ENCODE measurements around the gene NLRP6.

The NLRP6 gene

GRCh38 chr11:293271-293851, 15.2 kb downstream of the NLRP6 start:
- no peak for DNase-seq (ENCODE audit: low read depth in 2 of 2)

- no peak for DNase-seq (ENCODE audit: low read depth in 2 of 2)
These were observed 15.8 kb downstream of the NLRP6 start for GRCh38 chr11:293852-294661.

- DNase-seq (ENCODE audit: low read depth in 2 of 2), result no peak
These were observed 16.6 kb downstream of the NLRP6 start for GRCh38 chr11:294780-295179.

- no peak for DNase-seq (ENCODE audit: low read depth in 2 of 2)
These were observed 17.4 kb downstream of the NLRP6 start for GRCh38 chr11:295351-296170.

DNA sequence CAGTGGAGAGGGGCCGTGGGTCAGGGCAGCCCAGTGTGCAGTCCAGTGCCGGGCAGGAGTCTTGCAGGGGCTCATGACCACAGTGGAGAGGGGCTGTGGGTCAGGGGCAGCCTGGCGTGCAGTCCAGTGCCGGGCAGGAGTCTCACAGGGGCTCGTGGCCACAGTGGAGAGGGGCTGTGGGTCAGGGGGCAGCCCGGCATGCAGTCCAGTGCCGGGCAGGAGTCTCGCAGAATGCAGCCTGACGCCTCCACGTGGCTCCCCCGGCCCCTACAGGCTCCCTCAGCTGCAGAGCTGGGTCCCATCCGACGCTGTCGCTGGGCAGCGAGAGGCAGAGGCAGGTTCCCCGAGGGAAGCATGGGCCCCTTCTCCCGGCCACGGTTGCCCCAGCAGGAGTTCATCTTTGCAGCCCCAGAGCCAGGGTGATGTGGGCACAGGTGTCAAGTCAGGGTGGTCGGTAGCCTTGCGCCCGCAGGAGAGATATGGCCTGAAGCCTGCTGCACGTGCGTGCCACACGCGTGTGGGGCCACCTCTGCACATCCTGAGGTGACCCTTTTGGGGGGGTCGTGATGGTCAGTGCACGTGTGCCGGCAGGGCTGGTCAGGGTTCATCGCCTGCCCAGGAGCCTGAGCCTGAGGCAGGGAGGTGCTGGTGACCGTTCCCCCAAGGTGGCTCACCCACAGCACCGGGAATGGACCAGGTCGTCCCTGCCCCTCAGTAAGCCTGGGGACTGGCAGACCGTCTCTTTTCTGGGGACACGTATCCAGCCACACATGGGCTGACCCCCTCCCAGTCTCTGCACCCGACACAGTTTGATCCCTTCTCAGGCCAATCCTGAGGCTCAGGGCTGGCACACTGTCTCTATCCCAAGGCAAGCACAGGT, 18.2 kb downstream of the NLRP6 start:
- no peak for DNase-seq (ENCODE audit: low read depth in 2 of 2)

- DNase-seq (ENCODE audit: low read depth in 2 of 2), result no peak
These were observed 18.9 kb downstream of the NLRP6 start for GRCh38 chr11:297051-297585.

GRCh38 chr11:297586-298405, 19.6 kb downstream of the NLRP6 start:
- DNase-seq (ENCODE audit: low read depth in 2 of 2), result no peak

- DNase-seq (ENCODE audit: low read depth in 2 of 2), result no peak
These were observed 20.3 kb downstream of the NLRP6 start for GRCh38 chr11:298406-299065.

GRCh38 chr11:299081-299891, 21.1 kb downstream of the NLRP6 start, which contains the start of gene IFITM5:
Gene IFITM5, minus strand, starts transcription at chr11:299526. Its CDS starts 36 bp downstream, at chr11:299490.
- no peak for DNase-seq (ENCODE audit: low read depth in 2 of 2)

GRCh38 chr11:299951-300735, 21.9 kb downstream of the NLRP6 start:
- no peak for DNase-seq (ENCODE audit: low read depth in 2 of 2)

- DNase-seq (ENCODE audit: low read depth in 2 of 2), result no peak
These were observed 25.2 kb downstream of the NLRP6 start for GRCh38 chr11:303363-303762.

DNA sequence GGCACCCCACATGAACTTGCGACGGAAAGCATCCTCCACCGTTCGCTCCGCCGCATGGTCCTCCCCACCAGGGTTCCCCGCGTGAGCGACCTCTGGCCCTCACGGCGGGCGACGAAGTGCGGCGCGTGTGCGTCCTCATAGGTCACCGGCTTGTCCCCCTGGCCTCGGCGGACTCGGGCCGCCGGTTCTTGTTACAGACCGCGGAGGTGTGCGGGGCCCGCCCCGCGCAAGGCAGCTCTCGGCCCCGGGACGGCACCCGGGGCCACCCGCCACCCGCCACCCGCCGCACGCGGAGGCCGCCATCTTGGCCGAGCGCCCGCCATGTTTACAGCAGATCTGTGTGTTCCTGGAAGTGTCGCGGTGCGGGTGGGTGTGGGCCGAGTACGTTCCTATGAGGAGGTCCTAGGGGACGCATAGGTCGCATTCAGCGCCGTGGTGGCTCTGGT, 25.9 kb downstream of the NLRP6 start:
- no peak for DNase-seq (ENCODE audit: low read depth in 2 of 2)

DNA sequence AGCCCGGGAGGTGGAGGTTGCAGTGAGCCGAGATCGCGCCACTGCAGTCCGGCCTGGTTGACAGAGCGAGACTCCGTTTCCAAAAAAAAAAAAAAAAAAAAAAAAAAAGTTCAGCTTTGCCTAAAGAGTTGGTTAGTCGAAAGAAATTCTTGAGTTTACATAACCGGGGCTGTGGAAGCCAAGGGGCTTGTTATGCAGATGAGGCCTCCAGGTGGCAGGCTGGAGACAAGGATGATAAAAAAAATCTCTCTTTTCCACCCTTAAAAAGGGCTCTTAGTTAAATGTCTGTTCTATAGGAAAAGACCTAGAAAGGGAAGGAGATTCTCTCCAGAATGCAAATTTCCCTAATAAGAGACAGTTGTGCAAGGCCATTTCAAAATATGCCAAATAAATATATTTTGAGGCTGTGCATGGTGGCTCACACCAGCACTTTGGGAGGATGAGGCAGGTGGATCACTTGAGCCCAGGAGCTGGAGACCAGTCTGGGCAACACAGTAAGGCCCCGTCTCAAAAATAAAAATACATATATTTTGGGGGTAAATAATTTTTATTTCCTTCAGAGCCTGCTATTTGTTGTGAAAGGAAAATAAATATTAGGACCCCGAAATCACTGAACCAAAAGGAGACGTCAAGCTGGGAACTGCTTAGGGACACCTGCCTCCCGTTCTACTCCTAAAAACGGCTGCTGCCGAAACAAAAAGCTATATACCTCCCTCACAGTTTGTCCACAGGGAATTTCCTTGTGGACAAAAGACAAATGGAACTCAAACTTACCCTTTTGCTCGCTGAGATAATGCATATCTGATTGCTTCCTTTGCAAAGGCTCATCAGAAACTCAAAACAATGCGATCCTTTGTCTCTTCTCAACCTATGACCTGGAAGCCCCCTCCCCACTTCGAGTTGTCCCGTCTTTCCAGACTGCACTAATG, 27.0 kb downstream of the NLRP6 start:
- DNase-seq (ENCODE audit: low read depth in 2 of 2), result no peak

DNA sequence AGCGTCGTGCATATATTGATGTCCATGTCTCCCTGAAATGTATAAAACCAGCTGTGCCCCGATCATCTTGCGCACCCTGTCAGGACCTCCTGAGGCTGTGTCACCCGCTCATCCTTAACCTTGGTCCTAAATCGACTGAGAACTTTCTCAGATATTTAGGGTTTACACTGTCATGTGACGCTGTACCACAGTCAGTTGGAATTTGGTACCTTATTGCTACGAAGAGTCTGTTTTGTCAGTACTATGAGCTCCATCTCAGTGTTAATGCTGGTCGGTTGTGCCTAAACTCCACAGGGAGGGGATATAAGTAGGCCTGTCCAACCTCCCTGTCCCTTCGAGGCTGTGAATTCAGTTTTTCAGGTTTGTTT, 27.6 kb downstream of the NLRP6 start:
- no peak for DNase-seq (ENCODE audit: low read depth in 2 of 2)

DNA sequence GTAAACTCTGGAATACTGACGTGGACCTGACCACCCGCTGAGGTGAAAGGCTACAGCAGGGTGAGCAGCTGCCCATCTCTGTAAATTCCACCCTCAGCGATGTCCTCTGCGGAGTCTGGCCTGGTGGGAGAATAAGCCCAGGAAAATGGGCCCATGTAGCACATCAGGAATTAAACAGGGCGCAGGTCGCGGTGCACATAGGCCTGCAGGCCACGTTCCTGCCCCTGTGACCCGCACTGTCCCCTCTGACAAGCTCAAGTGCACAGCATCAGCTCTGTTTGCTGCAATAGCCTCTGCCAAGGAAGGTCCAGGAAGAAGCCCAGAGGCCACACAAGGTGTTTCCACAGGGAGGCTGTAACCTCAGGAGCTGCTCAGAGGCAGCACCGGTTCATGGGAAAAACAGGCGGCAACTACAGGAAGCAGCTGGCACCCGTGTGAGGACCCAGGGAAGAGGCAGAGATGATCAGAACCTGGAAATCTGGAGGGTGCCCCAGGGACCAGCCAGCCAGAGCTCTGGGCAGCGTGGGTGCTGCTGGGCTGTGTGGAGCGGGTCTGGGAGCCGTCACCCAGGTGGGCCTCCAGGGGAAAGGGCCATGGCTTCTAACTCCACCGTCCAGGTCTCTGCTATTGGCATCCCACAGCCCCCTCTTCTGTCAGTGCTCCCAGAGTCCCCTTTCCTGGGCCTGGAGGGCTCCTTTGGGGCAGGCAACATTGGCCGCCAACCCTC, 28.6 kb downstream of the NLRP6 start:
- DNase-seq (ENCODE audit: low read depth in 2 of 2), result no peak

Measured in activated CD8-positive, alpha-beta memory T cell treated with anti-CD3 and anti-CD28 coated beads for 4 hours (primary cell).